ENCODE results near the gene CHD5. TPM values are rescaled to one million over a fixed set of nuclear protein-coding genes. Genes with fewer than 3 reads are reported as not detected.

CHD5 gene
- total and polyA plus RNA-seq, 2 of the 4 experiments (the other 2 are of a cell fraction) = under 0.01 to 0.09 TPM

DNA sequence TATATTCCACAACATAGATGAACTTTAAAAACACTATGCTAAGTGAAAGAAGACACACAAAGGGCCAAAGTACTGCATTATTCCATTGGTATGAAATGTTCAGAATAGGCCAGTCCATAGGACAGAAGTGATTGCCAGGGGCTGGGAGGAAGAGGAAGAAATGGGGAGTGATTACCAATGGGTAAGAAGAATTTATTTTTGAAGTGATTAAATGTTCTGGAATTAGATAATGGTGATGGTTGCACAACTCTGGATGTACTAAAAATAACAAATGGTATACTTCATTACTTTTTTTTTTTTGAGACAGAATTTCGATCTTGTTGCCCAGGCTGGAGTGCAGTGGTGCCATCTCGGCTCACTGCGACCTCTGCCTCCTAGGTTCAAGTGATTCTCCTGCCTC is 61.7 kb downstream of the CHD5 start:
- dilution Hi-C loops (cut with HindIII; ENCODE audit: low sequenced_read_pairs, unreplicated experiment) (no loop called here), in situ Hi-C loops (cut with MboI; ENCODE audit: low sequenced_read_pairs) (no loop called here)
- peak; percentile 24 for DNase-seq

More for the DNA sequence above, 61.7 kb downstream of the CHD5 start:
- POLR2A ChIA-PET (ENCODE audit: unreplicated experiment) = no interaction called here
- no peak overlapping the region for H2AK9ac ChIP-seq (replicated peaks; ENCODE audit: low read depth, low read length, poor library complexity)
- no peak overlapping the region for H3K4me2 ChIP-seq (ENCODE audit: low read depth, low read length)
- TF ChIP-seq MXI1 (IDR thresholded peaks at IDR 0.05; ENCODE audit: borderline replicate concordance, low read depth, low read length) (no peak), CEBPB (IDR thresholded peaks at IDR 0.05; ENCODE audit: low read depth, low read length) (peak; percentile 75)
- H2AFZ ChIP-seq (replicated peaks; ENCODE audit: low read length, poor library complexity) = no peak overlapping the region
- no peak overlapping the region for H3K27ac ChIP-seq (ENCODE audit: insufficient read depth, low read length)
- no peak overlapping the region for H2BK15ac ChIP-seq (ENCODE audit: low read depth, low read length)
- no peak overlapping the region for H2BK5ac ChIP-seq (ENCODE audit: low read depth, low read length, poor library complexity, severe bottlenecking)
- H2AK5ac ChIP-seq (ENCODE audit: low read depth, low read length) = no peak overlapping the region
- no peak overlapping the region for H4K8ac ChIP-seq (ENCODE audit: low read depth in 2 of 2, low read length in 2 of 2)
- H2BK120ac ChIP-seq (ENCODE audit: low read depth, low read length) = no peak overlapping the region
- H4K20me1 ChIP-seq (ENCODE audit: insufficient read depth, low read length) = no peaks in the 10 kb centered on the region
- no peaks in the 10 kb centered on the region for H3K79me1 ChIP-seq (ENCODE audit: low read depth in 1 of 2, low read length in 2 of 2)
- H3K27me3 ChIP-seq (ENCODE audit: control insufficient read depth, insufficient read depth, low read length) = no peaks in the 10 kb centered on the region
- no peak overlapping the region for H3K56ac ChIP-seq (ENCODE audit: extremely low read depth, insufficient read depth, low read length)
- no peak overlapping the region for H3K4ac ChIP-seq (ENCODE audit: low read depth, low read length)
- H4K91ac ChIP-seq (ENCODE audit: insufficient read depth, low read depth, low read length) = no peak overlapping the region
- no peak overlapping the region for H3K4me3 ChIP-seq (ENCODE audit: insufficient read depth, low read depth, low read length)
- H3K4me1 ChIP-seq (ENCODE audit: control insufficient read depth, insufficient read depth, low read length) = peaks cover 4% of the 10 kb centered on the region
- H3K9ac ChIP-seq (ENCODE audit: low read depth, low read length) = no peak overlapping the region
- no peaks in the 10 kb centered on the region for H3K9me1 ChIP-seq (ENCODE audit: insufficient read depth, low read length)
- intact Hi-C loops (cut with micrococcal nuclease) = loop anchor here (5.0 kb wide), 1 partner anchor 79 kb away; the partner anchor contains the start of gene RPL22
- H3K14ac ChIP-seq (replicated peaks; ENCODE audit: low read depth, low read length) = no peak overlapping the region
- H2BK20ac ChIP-seq (ENCODE audit: low read depth, low read length) = no peak overlapping the region
- H3K18ac ChIP-seq (ENCODE audit: low read depth, low read length) = no peak overlapping the region
- CTCF ChIA-PET = no interaction called here
- ATAC-seq (ENCODE audit: low read depth) = peak; percentile 32; the same call in 1 of the 2 replicates
- H3K23ac ChIP-seq (ENCODE audit: low read depth, low read length) = no peak overlapping the region
- H4K5ac ChIP-seq (ENCODE audit: low read depth, low read length) = no peak overlapping the region
- BruUV-seq (replicated peaks) = no TSS peak
- WGBS, 2 experiments (ENCODE audit: extremely low coverage in 2 of 2, insufficient read length in 1 of 2) = no CpG with 5 or more reads among the region's 3 CpGs
- H3K9me3 ChIP-seq (ENCODE audit: control insufficient read depth, insufficient read depth, low read length) = peaks cover 4% of the 10 kb centered on the region
- no peaks in the 10 kb centered on the region for H3K36me3 ChIP-seq (ENCODE audit: control insufficient read depth, insufficient read depth, low read length)

All from IMR-90 (cell line).